GM18951 (cell line): ENCODE data around the gene SRSF4.

Source experiments
- POLR2A ChIP-seq: IDR thresholded peaks from 4 replicates; pipeline ENCODE4 v1.6.1; 2011; ENCODE audit warnings: mild to moderate bottlenecking; ENCODE audit not compliant: insufficient read length, insufficient read depth; ENCODE audit errors: extremely low read depth
- in situ Hi-C: fragments of 300-500 bp; cut with MboI; formaldehyde crosslinking; loops from one replicate; pipeline ENCODE4 v1.12.0; 2022; ENCODE audit warnings: low sequenced_read_pairs, mixed read lengths, inconsistent platforms; ENCODE audit not compliant: unreplicated experiment

SRSF4 gene

GRCh38 chr1:29193879-29194455 is 12.3 kb upstream of the SRSF4 start:
- no peak for TF ChIP-seq POLR2A
- in situ Hi-C loops = loop anchor here (10.0 to 25.0 kb wide), 2 partner anchors 309 to 407 kb away; no protein-coding TSS in a partner anchor

GRCh38 chr1:29190718-29191117 is 9.0 kb upstream of the SRSF4 start:
- no peak for TF ChIP-seq POLR2A
- in situ Hi-C loops = loop anchor here (10.0 to 25.0 kb wide), 2 partner anchors 306 to 403 kb away; no protein-coding TSS in a partner anchor

GRCh38 chr1:29186707-29187106 is 5.0 kb upstream of the SRSF4 start:
- in situ Hi-C loops = loop anchor here (25.0 kb wide), 1 partner anchor 399 kb away; no protein-coding TSS in a partner anchor
- no peak for TF ChIP-seq POLR2A

- in situ Hi-C loops = loop anchor here (25.0 kb wide), 1 partner anchor 399 kb away; no protein-coding TSS in a partner anchor
- no peak for TF ChIP-seq POLR2A
Observed at GRCh38 chr1:29186252-29186651, 4.6 kb upstream of the SRSF4 start.

GRCh38 chr1:29183287-29183686 is 1.6 kb upstream of the SRSF4 start:
- no peak for TF ChIP-seq POLR2A
- in situ Hi-C loops = loop anchor here (25.0 kb wide), 1 partner anchor 396 kb away; no protein-coding TSS in a partner anchor

GRCh38 chr1:29180497-29181412 is 945 bp downstream of the SRSF4 start:
- in situ Hi-C loops = loop anchor here (25.0 kb wide), 1 partner anchor 393 kb away; no protein-coding TSS in a partner anchor
- TF ChIP-seq POLR2A = no peak

- no peak for TF ChIP-seq POLR2A
Observed at GRCh38 chr1:29179641-29180184, 2.0 kb downstream of the SRSF4 start.

GRCh38 chr1:29177022-29177705 is 4.5 kb downstream of the SRSF4 start:
- in situ Hi-C loops = loop anchor here (25.0 kb wide), 1 partner anchor 390 kb away; no protein-coding TSS in a partner anchor
- TF ChIP-seq POLR2A = no peak

More at GRCh38 chr1:29179641-29180184, 2.0 kb downstream of the SRSF4 start:
- in situ Hi-C loops = loop anchor here (25.0 kb wide), 1 partner anchor 392 kb away; no protein-coding TSS in a partner anchor

GRCh38 chr1:29176576-29176975 is 5.1 kb downstream of the SRSF4 start:
- TF ChIP-seq POLR2A = no peak
- in situ Hi-C loops = loop anchor here (25.0 kb wide), 1 partner anchor 389 kb away; no protein-coding TSS in a partner anchor

- in situ Hi-C loops = no loop called here
- TF ChIP-seq POLR2A = no peak
Observed at GRCh38 chr1:29172415-29172939, 9.2 kb downstream of the SRSF4 start.

- no peak for TF ChIP-seq POLR2A
- in situ Hi-C loops = no loop called here
Observed at GRCh38 chr1:29171521-29171920, 10.2 kb downstream of the SRSF4 start.

GRCh38 chr1:29171089-29171488 is 10.6 kb downstream of the SRSF4 start:
- in situ Hi-C loops = no loop called here
- no peak for TF ChIP-seq POLR2A
